ENCODE data around the gene ATXN1L.

ATXN1L gene

GRCh38 chr16:71870818-71871217, 25.0 kb downstream of the ATXN1L start:
- TF ChIP-seq, protein P1, sequence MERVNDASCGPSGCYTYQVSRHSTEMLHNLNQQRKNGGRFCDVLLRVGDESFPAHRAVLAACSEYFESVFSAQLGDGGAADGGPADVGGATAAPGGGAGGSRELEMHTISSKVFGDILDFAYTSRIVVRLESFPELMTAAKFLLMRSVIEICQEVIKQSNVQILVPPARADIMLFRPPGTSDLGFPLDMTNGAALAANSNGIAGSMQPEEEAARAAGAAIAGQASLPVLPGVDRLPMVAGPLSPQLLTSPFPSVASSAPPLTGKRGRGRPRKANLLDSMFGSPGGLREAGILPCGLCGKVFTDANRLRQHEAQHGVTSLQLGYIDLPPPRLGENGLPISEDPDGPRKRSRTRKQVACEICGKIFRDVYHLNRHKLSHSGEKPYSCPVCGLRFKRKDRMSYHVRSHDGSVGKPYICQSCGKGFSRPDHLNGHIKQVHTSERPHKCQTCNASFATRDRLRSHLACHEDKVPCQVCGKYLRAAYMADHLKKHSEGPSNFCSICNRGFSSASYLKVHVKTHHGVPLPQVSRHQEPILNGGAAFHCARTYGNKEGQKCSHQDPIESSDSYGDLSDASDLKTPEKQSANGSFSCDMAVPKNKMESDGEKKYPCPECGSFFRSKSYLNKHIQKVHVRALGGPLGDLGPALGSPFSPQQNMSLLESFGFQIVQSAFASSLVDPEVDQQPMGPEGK (CRISPR knock-in tag; IDR thresholded peaks at IDR 0.05; ENCODE audit: borderline replicate concordance): no peak
- TF ChIP-seq ZNF70 (CRISPR knock-in tag; IDR thresholded peaks at IDR 0.05) (no peak), ZFP30 (CRISPR knock-in tag; IDR thresholded peaks at IDR 0.05) (no peak)
- TF ChIP-seq, protein P2, sequence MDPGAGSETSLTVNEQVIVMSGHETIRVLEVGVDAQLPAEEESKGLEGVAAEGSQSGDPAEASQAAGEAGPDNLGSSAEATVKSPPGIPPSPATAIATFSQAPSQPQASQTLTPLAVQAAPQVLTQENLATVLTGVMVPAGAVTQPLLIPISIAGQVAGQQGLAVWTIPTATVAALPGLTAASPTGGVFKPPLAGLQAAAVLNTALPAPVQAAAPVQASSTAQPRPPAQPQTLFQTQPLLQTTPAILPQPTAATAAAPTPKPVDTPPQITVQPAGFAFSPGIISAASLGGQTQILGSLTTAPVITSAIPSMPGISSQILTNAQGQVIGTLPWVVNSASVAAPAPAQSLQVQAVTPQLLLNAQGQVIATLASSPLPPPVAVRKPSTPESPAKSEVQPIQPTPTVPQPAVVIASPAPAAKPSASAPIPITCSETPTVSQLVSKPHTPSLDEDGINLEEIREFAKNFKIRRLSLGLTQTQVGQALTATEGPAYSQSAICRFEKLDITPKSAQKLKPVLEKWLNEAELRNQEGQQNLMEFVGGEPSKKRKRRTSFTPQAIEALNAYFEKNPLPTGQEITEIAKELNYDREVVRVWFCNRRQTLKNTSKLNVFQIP (CRISPR knock-in tag; IDR thresholded peaks at IDR 0.05; ENCODE audit: borderline replicate concordance, low read depth): no peak

DNA sequence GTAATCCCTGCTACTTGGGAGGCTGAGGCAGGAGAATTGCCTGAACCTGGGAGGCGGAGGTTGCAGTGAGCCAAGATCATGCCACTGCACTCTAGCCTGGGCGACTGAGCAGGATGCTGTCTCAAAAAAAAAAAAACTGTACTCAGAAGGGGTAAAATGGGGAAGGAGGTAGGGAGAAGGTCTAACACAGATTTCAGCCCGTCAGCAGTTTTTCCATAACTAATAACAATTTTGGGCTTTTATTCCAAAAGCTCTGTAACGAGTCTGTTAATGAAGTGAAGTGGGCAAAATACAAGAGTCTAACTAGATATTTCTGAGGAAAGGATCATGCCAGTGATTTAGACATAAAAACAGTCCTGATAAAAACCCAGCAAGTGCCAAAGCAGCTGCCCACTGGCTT, 27.4 kb downstream of the ATXN1L start:
- ATAC-seq: no peak
- TF ChIP-seq, protein P1 (CRISPR knock-in tag; IDR thresholded peaks at IDR 0.05; ENCODE audit: borderline replicate concordance): no peak
- TF ChIP-seq ZFP30 (CRISPR knock-in tag; IDR thresholded peaks at IDR 0.05): no peak
- TF ChIP-seq, protein P3, sequence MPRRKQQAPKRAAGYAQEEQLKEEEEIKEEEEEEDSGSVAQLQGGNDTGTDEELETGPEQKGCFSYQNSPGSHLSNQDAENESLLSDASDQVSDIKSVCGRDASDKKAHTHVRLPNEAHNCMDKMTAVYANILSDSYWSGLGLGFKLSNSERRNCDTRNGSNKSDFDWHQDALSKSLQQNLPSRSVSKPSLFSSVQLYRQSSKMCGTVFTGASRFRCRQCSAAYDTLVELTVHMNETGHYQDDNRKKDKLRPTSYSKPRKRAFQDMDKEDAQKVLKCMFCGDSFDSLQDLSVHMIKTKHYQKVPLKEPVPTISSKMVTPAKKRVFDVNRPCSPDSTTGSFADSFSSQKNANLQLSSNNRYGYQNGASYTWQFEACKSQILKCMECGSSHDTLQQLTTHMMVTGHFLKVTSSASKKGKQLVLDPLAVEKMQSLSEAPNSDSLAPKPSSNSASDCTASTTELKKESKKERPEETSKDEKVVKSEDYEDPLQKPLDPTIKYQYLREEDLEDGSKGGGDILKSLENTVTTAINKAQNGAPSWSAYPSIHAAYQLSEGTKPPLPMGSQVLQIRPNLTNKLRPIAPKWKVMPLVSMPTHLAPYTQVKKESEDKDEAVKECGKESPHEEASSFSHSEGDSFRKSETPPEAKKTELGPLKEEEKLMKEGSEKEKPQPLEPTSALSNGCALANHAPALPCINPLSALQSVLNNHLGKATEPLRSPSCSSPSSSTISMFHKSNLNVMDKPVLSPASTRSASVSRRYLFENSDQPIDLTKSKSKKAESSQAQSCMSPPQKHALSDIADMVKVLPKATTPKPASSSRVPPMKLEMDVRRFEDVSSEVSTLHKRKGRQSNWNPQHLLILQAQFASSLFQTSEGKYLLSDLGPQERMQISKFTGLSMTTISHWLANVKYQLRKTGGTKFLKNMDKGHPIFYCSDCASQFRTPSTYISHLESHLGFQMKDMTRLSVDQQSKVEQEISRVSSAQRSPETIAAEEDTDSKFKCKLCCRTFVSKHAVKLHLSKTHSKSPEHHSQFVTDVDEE (CRISPR knock-in tag; IDR thresholded peaks at IDR 0.05): no peak

More at GRCh38 chr16:71870818-71871217, 25.0 kb downstream of the ATXN1L start:
- no peak for ATAC-seq

GRCh38 chr16:71878911-71879310, 33.1 kb downstream of the ATXN1L start:
- TF ChIP-seq, protein P4, sequence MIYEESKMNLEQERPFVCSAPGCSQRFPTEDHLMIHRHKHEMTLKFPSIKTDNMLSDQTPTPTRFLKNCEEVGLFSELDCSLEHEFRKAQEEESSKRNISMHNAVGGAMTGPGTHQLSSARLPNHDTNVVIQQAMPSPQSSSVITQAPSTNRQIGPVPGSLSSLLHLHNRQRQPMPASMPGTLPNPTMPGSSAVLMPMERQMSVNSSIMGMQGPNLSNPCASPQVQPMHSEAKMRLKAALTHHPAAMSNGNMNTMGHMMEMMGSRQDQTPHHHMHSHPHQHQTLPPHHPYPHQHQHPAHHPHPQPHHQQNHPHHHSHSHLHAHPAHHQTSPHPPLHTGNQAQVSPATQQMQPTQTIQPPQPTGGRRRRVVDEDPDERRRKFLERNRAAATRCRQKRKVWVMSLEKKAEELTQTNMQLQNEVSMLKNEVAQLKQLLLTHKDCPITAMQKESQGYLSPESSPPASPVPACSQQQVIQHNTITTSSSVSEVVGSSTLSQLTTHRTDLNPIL (CRISPR knock-in tag; IDR thresholded peaks at IDR 0.05; ENCODE audit: low read depth): no peak
- TF ChIP-seq, protein P2 (CRISPR knock-in tag; IDR thresholded peaks at IDR 0.05; ENCODE audit: borderline replicate concordance, low read depth): no peak
- TF ChIP-seq ARNTL (CRISPR knock-in tag; IDR thresholded peaks at IDR 0.05; ENCODE audit: borderline replicate concordance, low read depth) (no peak), ZNF565 (CRISPR knock-in tag; conservative IDR thresholded peaks at IDR 0.05; ENCODE audit: low read depth) (no peak), TCF4 (CRISPR knock-in tag; IDR thresholded peaks at IDR 0.05; ENCODE audit: borderline replicate concordance) (no peak), CSRNP3 (CRISPR knock-in tag; IDR thresholded peaks at IDR 0.05) (no peak), RARB (CRISPR knock-in tag; IDR thresholded peaks at IDR 0.05) (no peak), GLIS3 (CRISPR knock-in tag; IDR thresholded peaks at IDR 0.05) (no peak), ZNF8 (CRISPR knock-in tag; IDR thresholded peaks at IDR 0.05) (no peak), ZNF70 (CRISPR knock-in tag; IDR thresholded peaks at IDR 0.05) (no peak), CSDC2 (CRISPR knock-in tag; IDR thresholded peaks at IDR 0.05) (no peak)
- TF ChIP-seq, protein P1 (CRISPR knock-in tag; IDR thresholded peaks at IDR 0.05; ENCODE audit: borderline replicate concordance): no peak
- ATAC-seq: no peak
